ENCODE measurements around the gene CFAP410. TPM values are rescaled to one million over a fixed set of nuclear protein-coding genes. Genes with fewer than 3 reads are reported as not detected.

The CFAP410 gene
- total RNA-seq, 1 donor from 2014 or later = 23.9 TPM

GRCh38 chr21:44351535-44352252 lies 12.5 kb upstream of the CFAP410 start:
- DNase-seq (ENCODE audit: low read depth, low spot score) = no peak
- Mint-ChIP-seq H3K9me3 (no peaks in the 10 kb centered on the region), H3K36me3 (ENCODE audit: low read depth) (no peaks in the 10 kb centered on the region), H3K27me3 (ENCODE audit: low read depth) (no peaks in the 10 kb centered on the region), H3K4me3 (no peak overlapping the region), H3K27ac (ENCODE audit: unreplicated experiment) (no peak overlapping the region), H3K4me1 (peaks cover 5% of the 10 kb centered on the region)
- no peak for TF ChIP-seq CTCF (conservative IDR thresholded peaks at IDR 0.05)

GRCh38 chr21:44350773-44351481 lies 11.7 kb upstream of the CFAP410 start:
- H3K4me3 Mint-ChIP-seq = no peak overlapping the region
- no peak for TF ChIP-seq CTCF (conservative IDR thresholded peaks at IDR 0.05)
- H3K36me3 Mint-ChIP-seq (ENCODE audit: low read depth) = no peaks in the 10 kb centered on the region
- H3K9me3 Mint-ChIP-seq = no peaks in the 10 kb centered on the region
- no peak for DNase-seq (ENCODE audit: low read depth, low spot score)
- peaks cover 5% of the 10 kb centered on the region for H3K4me1 Mint-ChIP-seq
- no peaks in the 10 kb centered on the region for H3K27me3 Mint-ChIP-seq (ENCODE audit: low read depth)
- H3K27ac Mint-ChIP-seq (ENCODE audit: unreplicated experiment) = no peak overlapping the region

- H3K9me3 Mint-ChIP-seq = no peaks in the 10 kb centered on the region
- no peaks in the 10 kb centered on the region for H3K4me1 Mint-ChIP-seq
- TF ChIP-seq CTCF (conservative IDR thresholded peaks at IDR 0.05) = no peak
- no peaks in the 10 kb centered on the region for H3K27me3 Mint-ChIP-seq (ENCODE audit: low read depth)
- no peak overlapping the region for H3K4me3 Mint-ChIP-seq
- H3K27ac Mint-ChIP-seq (ENCODE audit: unreplicated experiment) = no peak overlapping the region
- DNase-seq (ENCODE audit: low read depth, low spot score) = no peak
- no peaks in the 10 kb centered on the region for H3K36me3 Mint-ChIP-seq (ENCODE audit: low read depth)
These were observed 10.9 kb upstream of the CFAP410 start for GRCh38 chr21:44349847-44350772.

GRCh38 chr21:44349416-44349846 lies 10.2 kb upstream of the CFAP410 start:
- no peak overlapping the region for H3K4me3 Mint-ChIP-seq
- no peak for TF ChIP-seq CTCF (conservative IDR thresholded peaks at IDR 0.05)
- H3K9me3 Mint-ChIP-seq = no peaks in the 10 kb centered on the region
- DNase-seq (ENCODE audit: low read depth, low spot score) = no peak
- H3K36me3 Mint-ChIP-seq (ENCODE audit: low read depth) = no peaks in the 10 kb centered on the region
- H3K4me1 Mint-ChIP-seq = no peaks in the 10 kb centered on the region
- no peaks in the 10 kb centered on the region for H3K27me3 Mint-ChIP-seq (ENCODE audit: low read depth)
- no peak overlapping the region for H3K27ac Mint-ChIP-seq (ENCODE audit: unreplicated experiment)

- Mint-ChIP-seq H3K27me3 (ENCODE audit: low read depth) (no peaks in the 10 kb centered on the region), H3K9me3 (no peaks in the 10 kb centered on the region), H3K36me3 (ENCODE audit: low read depth) (no peaks in the 10 kb centered on the region), H3K4me1 (no peaks in the 10 kb centered on the region), H3K27ac (ENCODE audit: unreplicated experiment) (no peak overlapping the region), H3K4me3 (no peak overlapping the region)
- no peak for DNase-seq (ENCODE audit: low read depth, low spot score)
- TF ChIP-seq CTCF (conservative IDR thresholded peaks at IDR 0.05) = no peak
These were observed 9.7 kb upstream of the CFAP410 start for GRCh38 chr21:44348861-44349260.

Measured in neural crest cell (in vitro differentiated cells).